HEK293 (cell line): Measurements from ENCODE around the gene CRYBB1.

Experiments
- GLIS2 ChIP-seq: fragments of 450-650 bp; formaldehyde crosslinking; IDR thresholded peaks from 2 replicates; pipeline ENCODE4 v1.5.1; 2016; ENCODE audit warnings: missing biosample characterization, missing genetic modification characterization
- HOXA7 ChIP-seq: sonication (generic); formaldehyde crosslinking; IDR thresholded peaks from 2 replicates; pipeline ENCODE4 v1.8.1; 2022; ENCODE audit warnings: missing genetic modification reagents, borderline replicate concordance
- KLF1 ChIP-seq: fragments of 450-650 bp; formaldehyde crosslinking; IDR thresholded peaks from 2 replicates; pipeline ENCODE4 v1.5.1; 2016; ENCODE audit warnings: missing biosample characterization, missing genetic modification characterization
- KLF8 ChIP-seq: fragments of 450-650 bp; formaldehyde crosslinking; IDR thresholded peaks from 2 replicates; pipeline ENCODE4 v1.5.1; 2016; ENCODE audit warnings: missing biosample characterization, missing genetic modification characterization
- OVOL3 ChIP-seq: fragments of 450-650 bp; formaldehyde crosslinking; IDR thresholded peaks from 2 replicates; pipeline ENCODE4 v1.5.1; 2016; ENCODE audit warnings: missing biosample characterization, missing genetic modification characterization
- PRDM1 ChIP-seq: fragments of 450-650 bp; formaldehyde crosslinking; IDR thresholded peaks from 2 replicates; pipeline ENCODE4; 2016; ENCODE audit warnings: missing biosample characterization, missing genetic modification characterization
- SETDB1 ChIP-seq: IDR thresholded peaks from one replicate; pipeline ENCODE4 v1.6.1; 2017; ENCODE audit warnings: mild to moderate bottlenecking, low read length, moderate library complexity, mixed read lengths; ENCODE audit not compliant: insufficient read length
- TCF7L2 ChIP-seq: IDR thresholded peaks from 2 replicates; pipeline ENCODE4 v1.6.1; 2011; ENCODE audit warnings: low read depth, mild to moderate bottlenecking, inconsistent platforms, low read length, moderate library complexity, borderline replicate concordance
- ZBTB17 ChIP-seq: fragments of 450-650 bp; formaldehyde crosslinking; IDR thresholded peaks from 2 replicates; pipeline ENCODE4 v1.5.1; 2016; ENCODE audit warnings: missing biosample characterization, missing genetic modification characterization
- ZNF10 ChIP-seq: fragments of 450-650 bp; formaldehyde crosslinking; IDR thresholded peaks from 2 replicates; pipeline ENCODE4 v1.5.1; 2017; ENCODE audit warnings: missing biosample characterization, missing genetic modification characterization
- ZNF16 ChIP-seq: fragments of 450-650 bp; formaldehyde crosslinking; IDR thresholded peaks from 2 replicates; pipeline ENCODE4 v1.5.1; 2016; ENCODE audit warnings: low read depth, missing biosample characterization, missing genetic modification characterization
- ZNF184 ChIP-seq: fragments of 450-650 bp; IDR thresholded peaks from 2 replicates; pipeline ENCODE4 v1.5.1; 2018; ENCODE audit warnings: missing biosample characterization, mild to moderate bottlenecking, missing genetic modification characterization
- ZNF19 ChIP-seq: fragments of 450-650 bp; formaldehyde crosslinking; IDR thresholded peaks from 2 replicates; pipeline ENCODE4; 2016; ENCODE audit warnings: missing biosample characterization, missing genetic modification characterization, low read depth
- ZNF248 ChIP-seq: fragments of 450-650 bp; formaldehyde crosslinking; IDR thresholded peaks from 2 replicates; pipeline ENCODE4 v1.5.1; 2017; ENCODE audit warnings: missing biosample characterization, missing genetic modification characterization
- ZNF292 ChIP-seq: fragments of 450-650 bp; formaldehyde crosslinking; IDR thresholded peaks from 2 replicates; pipeline ENCODE4 v1.5.1; 2016; ENCODE audit warnings: low read depth, missing biosample characterization, missing genetic modification characterization, borderline replicate concordance
- ZNF37A ChIP-seq: fragments of 450-650 bp; IDR thresholded peaks from 2 replicates; pipeline ENCODE4 v1.5.1; 2018; ENCODE audit warnings: missing biosample characterization, missing genetic modification characterization
- ZNF416 ChIP-seq: fragments of 450-650 bp; formaldehyde crosslinking; IDR thresholded peaks from 2 replicates; pipeline ENCODE4 v1.5.1; 2016; ENCODE audit warnings: missing biosample characterization, missing genetic modification characterization
- ZNF510 ChIP-seq: fragments of 450-650 bp; formaldehyde crosslinking; IDR thresholded peaks from 2 replicates; pipeline ENCODE4 v1.5.1; 2018; ENCODE audit warnings: mild to moderate bottlenecking, missing genetic modification characterization, missing biosample characterization; ENCODE audit not compliant: insufficient replicate concordance
- ZNF544 ChIP-seq: fragments of 450-650 bp; formaldehyde crosslinking; IDR thresholded peaks from 2 replicates; pipeline ENCODE4 v1.5.0; 2017; ENCODE audit warnings: missing biosample characterization, missing genetic modification characterization
- ZNF571 ChIP-seq: fragments of 450-650 bp; formaldehyde crosslinking; IDR thresholded peaks from 2 replicates; pipeline ENCODE4 v1.5.0; 2017; ENCODE audit warnings: missing biosample characterization, missing genetic modification characterization
- ZNF600 ChIP-seq: fragments of 450-650 bp; formaldehyde crosslinking; IDR thresholded peaks from 2 replicates; pipeline ENCODE4 v1.5.1; 2016; ENCODE audit warnings: missing biosample characterization, missing genetic modification characterization
- ZNF707 ChIP-seq: fragments of 450-650 bp; formaldehyde crosslinking; IDR thresholded peaks from 2 replicates; pipeline ENCODE4 v1.5.1; 2016; ENCODE audit warnings: missing biosample characterization, missing genetic modification characterization
- ZNF785 ChIP-seq: fragments of 450-650 bp; formaldehyde crosslinking; IDR thresholded peaks from 2 replicates; pipeline ENCODE4 v1.5.1; 2016; ENCODE audit warnings: missing biosample characterization, missing genetic modification characterization
- TF ChIP-seq, protein P1 (sequence below): fragments of 450-650 bp; IDR thresholded peaks from 2 replicates; pipeline ENCODE4 v1.5.1; 2018; ENCODE audit warnings: missing biosample characterization, mild to moderate bottlenecking, missing genetic modification characterization
- TF ChIP-seq, protein P2 (sequence below): fragments of 450-650 bp; formaldehyde crosslinking; conservative IDR thresholded peaks from 2 replicates; pipeline ENCODE4 v1.5.1; 2016; ENCODE audit warnings: low read depth, missing biosample characterization, missing genetic modification characterization
- TF ChIP-seq, protein P3 (sequence below): fragments of 450-650 bp; formaldehyde crosslinking; IDR thresholded peaks from 2 replicates; pipeline ENCODE4 v1.5.1; 2016; ENCODE audit warnings: missing biosample characterization, missing genetic modification characterization
- TF ChIP-seq, protein P4 (sequence below): fragments of 450-650 bp; formaldehyde crosslinking; IDR thresholded peaks from 2 replicates; pipeline ENCODE4 v1.5.1; 2016; ENCODE audit warnings: missing biosample characterization, missing genetic modification characterization

CRYBB1 gene

DNA sequence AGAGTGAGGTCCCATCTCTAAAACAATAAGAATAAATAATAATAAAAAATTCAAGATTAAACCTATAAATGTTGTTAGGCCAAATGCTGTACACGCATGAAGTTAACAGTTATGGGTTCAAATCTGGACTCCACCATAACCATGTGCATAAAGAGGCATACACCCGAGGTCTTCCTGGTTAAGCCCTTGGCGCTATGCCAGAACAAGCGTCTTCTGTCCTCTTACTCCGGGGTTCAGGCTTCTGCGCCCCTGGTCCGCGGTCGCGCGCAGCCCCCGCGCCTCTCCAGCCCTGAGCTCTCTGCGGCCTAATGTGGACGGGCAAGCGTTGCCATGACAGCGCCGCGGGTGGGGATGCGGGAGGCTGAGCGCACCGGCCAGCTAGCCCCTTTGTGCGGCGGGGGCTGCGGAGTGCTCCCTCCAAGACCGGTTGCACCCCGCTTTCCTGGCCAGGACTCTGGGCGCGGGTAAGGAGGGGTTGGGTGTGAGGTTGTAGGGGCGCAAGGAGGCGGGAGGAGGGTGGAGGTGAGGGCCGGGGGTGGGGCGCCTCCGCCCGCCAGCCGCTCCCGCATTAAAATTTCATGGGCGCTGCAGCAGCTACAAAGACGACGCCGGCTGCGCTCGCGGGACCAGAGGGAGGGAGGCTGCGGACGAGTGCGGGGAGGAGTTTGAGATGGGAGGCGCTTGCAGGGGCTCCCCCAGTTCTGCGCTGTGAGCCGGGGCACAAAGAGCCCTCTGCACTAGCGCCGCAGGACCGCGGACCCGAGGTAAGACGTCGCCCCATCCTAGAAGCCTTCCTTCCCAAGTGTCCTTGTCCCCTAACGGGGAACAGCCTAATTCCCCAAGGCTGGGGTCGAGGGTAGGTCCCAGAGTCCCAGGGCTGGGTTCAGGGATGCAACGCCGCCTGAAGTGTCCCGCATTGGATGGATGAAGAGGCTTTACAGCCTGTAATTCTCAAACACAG is 39.3 kb upstream of the CRYBB1 start, which contains the start of gene MIAT (continued):
- TF ChIP-seq GLIS2 (tag by site-specific recombination) (peak; percentile 82), ZNF37A (tag by site-specific recombination) (no peak), ZNF785 (no peak), HOXA7 (CRISPR knock-in tag) (no peak), KLF8 (tag by site-specific recombination) (peak; percentile 28; the same call in 1 of the 2 replicates), ZNF571 (tag by site-specific recombination) (no peak), ZNF416 (no peak), ZNF248 (tag by site-specific recombination) (no peak), PRDM1 (tag by site-specific recombination) (no peak), SETDB1 (no peak), ZNF600 (no peak), ZNF292 (tag by site-specific recombination) (no peak), ZNF510 (tag by site-specific recombination) (no peak), ZNF184 (tag by site-specific recombination) (0 out of 2 replicates have a peak, but pooled peaks have one; percentile 28), ZBTB17 (no peak), ZNF707 (tag by site-specific recombination) (no peak), ZNF19 (tag by site-specific recombination) (no peak), KLF1 (tag by site-specific recombination) (peak; percentile 79), TCF7L2 (no peak), ZNF16 (tag by site-specific recombination) (no peak), ZNF544 (tag by site-specific recombination) (no peak), ZNF10 (tag by site-specific recombination) (no peak), OVOL3 (tag by site-specific recombination) (no peak)
- TF ChIP-seq, protein P1, sequence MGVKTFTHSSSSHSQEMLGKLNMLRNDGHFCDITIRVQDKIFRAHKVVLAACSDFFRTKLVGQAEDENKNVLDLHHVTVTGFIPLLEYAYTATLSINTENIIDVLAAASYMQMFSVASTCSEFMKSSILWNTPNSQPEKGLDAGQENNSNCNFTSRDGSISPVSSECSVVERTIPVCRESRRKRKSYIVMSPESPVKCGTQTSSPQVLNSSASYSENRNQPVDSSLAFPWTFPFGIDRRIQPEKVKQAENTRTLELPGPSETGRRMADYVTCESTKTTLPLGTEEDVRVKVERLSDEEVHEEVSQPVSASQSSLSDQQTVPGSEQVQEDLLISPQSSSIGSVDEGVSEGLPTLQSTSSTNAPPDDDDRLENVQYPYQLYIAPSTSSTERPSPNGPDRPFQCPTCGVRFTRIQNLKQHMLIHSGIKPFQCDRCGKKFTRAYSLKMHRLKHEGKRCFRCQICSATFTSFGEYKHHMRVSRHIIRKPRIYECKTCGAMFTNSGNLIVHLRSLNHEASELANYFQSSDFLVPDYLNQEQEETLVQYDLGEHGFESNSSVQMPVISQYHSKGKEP: no peak; the same call in 1 of the 2 replicates
- TF ChIP-seq, protein P2, sequence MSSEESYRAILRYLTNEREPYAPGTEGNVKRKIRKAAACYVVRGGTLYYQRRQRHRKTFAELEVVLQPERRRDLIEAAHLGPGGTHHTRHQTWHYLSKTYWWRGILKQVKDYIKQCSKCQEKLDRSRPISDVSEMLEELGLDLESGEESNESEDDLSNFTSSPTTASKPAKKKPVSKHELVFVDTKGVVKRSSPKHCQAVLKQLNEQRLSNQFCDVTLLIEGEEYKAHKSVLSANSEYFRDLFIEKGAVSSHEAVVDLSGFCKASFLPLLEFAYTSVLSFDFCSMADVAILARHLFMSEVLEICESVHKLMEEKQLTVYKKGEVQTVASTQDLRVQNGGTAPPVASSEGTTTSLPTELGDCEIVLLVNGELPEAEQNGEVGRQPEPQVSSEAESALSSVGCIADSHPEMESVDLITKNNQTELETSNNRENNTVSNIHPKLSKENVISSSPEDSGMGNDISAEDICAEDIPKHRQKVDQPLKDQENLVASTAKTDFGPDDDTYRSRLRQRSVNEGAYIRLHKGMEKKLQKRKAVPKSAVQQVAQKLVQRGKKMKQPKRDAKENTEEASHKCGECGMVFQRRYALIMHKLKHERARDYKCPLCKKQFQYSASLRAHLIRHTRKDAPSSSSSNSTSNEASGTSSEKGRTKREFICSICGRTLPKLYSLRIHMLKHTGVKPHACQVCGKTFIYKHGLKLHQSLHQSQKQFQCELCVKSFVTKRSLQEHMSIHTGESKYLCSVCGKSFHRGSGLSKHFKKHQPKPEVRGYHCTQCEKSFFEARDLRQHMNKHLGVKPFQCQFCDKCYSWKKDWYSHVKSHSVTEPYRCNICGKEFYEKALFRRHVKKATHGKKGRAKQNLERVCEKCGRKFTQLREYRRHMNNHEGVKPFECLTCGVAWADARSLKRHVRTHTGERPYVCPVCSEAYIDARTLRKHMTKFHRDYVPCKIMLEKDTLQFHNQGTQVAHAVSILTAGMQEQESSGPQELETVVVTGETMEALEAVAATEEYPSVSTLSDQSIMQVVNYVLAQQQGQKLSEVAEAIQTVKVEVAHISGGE (tag by site-specific recombination): no peak
- TF ChIP-seq, protein P3, sequence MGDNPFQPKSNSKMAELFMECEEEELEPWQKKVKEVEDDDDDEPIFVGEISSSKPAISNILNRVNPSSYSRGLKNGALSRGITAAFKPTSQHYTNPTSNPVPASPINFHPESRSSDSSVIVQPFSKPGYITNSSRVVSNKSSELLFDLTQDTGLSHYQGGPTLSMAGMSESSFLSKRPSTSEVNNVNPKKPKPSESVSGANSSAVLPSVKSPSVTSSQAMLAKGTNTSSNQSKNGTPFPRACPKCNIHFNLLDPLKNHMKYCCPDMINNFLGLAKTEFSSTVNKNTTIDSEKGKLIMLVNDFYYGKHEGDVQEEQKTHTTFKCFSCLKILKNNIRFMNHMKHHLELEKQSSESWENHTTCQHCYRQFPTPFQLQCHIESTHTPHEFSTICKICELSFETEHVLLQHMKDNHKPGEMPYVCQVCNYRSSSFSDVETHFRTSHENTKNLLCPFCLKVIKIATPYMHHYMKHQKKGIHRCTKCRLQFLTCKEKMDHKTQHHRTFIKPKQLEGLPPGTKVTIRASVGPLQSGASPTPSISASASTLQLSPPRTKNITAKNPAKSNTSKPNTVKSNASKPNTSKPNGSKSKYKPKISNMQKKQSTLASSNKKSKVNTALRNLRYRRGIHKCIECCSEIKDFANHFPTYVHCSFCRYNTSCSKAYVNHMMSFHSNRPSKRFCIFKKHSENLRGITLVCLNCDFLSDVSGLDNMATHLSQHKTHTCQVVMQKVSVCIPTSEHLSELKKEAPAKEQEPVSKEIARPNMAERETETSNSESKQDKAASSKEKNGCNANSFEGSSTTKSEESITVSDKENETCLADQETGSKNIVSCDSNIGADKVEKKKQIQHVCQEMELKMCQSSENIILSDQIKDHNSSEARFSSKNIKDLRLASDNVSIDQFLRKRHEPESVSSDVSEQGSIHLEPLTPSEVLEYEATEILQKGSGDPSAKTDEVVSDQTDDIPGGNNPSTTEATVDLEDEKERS (tag by site-specific recombination): no peak
- TF ChIP-seq, protein P4, sequence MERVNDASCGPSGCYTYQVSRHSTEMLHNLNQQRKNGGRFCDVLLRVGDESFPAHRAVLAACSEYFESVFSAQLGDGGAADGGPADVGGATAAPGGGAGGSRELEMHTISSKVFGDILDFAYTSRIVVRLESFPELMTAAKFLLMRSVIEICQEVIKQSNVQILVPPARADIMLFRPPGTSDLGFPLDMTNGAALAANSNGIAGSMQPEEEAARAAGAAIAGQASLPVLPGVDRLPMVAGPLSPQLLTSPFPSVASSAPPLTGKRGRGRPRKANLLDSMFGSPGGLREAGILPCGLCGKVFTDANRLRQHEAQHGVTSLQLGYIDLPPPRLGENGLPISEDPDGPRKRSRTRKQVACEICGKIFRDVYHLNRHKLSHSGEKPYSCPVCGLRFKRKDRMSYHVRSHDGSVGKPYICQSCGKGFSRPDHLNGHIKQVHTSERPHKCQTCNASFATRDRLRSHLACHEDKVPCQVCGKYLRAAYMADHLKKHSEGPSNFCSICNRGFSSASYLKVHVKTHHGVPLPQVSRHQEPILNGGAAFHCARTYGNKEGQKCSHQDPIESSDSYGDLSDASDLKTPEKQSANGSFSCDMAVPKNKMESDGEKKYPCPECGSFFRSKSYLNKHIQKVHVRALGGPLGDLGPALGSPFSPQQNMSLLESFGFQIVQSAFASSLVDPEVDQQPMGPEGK (tag by site-specific recombination): peak; percentile 71; the same call in 1 of the 2 replicates
